H9 (cell line): ENCODE results near the gene LRRC7. TPM values are rescaled to one million over a fixed set of nuclear protein-coding genes. Genes with fewer than 3 reads are reported as not detected.

ENCODE experiments used
- DNase-seq: peaks from one replicate; pipeline ENCODE4 v3.0.0-alpha.2; 2017
- H2AFZ ChIP-seq: one replicate; pipeline ENCODE4 v1.6.1; 2013; ENCODE audit warnings: mild to moderate bottlenecking, low read length, control low read depth, moderate library complexity
- H2AK5ac ChIP-seq: 2 replicates; pipeline ENCODE4 v1.6.1; 2013; ENCODE audit warnings: low read length, control low read depth, mixed read lengths; ENCODE audit not compliant: insufficient read length
- H2BK120ac ChIP-seq: one replicate; pipeline ENCODE4 v1.6.1; 2013; ENCODE audit warnings: low read depth, mild to moderate bottlenecking, low read length, control low read depth, inconsistent platforms; ENCODE audit not compliant: poor library complexity, severe bottlenecking
- H2BK12ac ChIP-seq: 2 replicates; pipeline ENCODE4 v1.6.1; 2013; ENCODE audit warnings: low read length, control low read depth, mixed read lengths, low read depth; ENCODE audit not compliant: insufficient read length
- H2BK15ac ChIP-seq: 2 replicates; pipeline ENCODE4 v1.6.1; 2013; ENCODE audit warnings: low read depth, low read length, control low read depth
- H2BK20ac ChIP-seq: one replicate; pipeline ENCODE4 v1.6.1; 2013; ENCODE audit warnings: low read depth, mild to moderate bottlenecking, low read length, control low read depth, inconsistent platforms; ENCODE audit not compliant: poor library complexity, severe bottlenecking
- H2BK5ac ChIP-seq: 2 replicates; pipeline ENCODE4 v1.6.1; 2013; ENCODE audit warnings: low read length, control low read depth, mixed read lengths; ENCODE audit not compliant: insufficient read length
- H3K14ac ChIP-seq: 2 replicates; pipeline ENCODE4 v1.6.1; 2013; ENCODE audit warnings: low read length, control low read depth; ENCODE audit not compliant: insufficient read depth
- H3K18ac ChIP-seq: 2 replicates; pipeline ENCODE4 v1.6.1; 2013; ENCODE audit warnings: low read depth, mild to moderate bottlenecking, mixed read lengths, low read length, control low read depth; ENCODE audit not compliant: insufficient read length
- H3K23ac ChIP-seq: 2 replicates; pipeline ENCODE4 v1.6.1; 2013; ENCODE audit warnings: low read length, control low read depth, mixed read lengths, low read depth; ENCODE audit not compliant: insufficient read length
- H3K23me2 ChIP-seq: 2 replicates; pipeline ENCODE4 v1.6.1; 2013; ENCODE audit warnings: low read depth, mild to moderate bottlenecking, mixed read lengths, low read length, control low read depth; ENCODE audit not compliant: insufficient read length, poor library complexity, severe bottlenecking
- H3K27ac ChIP-seq: 2 replicates; pipeline ENCODE4 v1.5.1; 2013; ENCODE audit warnings: low read length, control low read depth, mixed read lengths, low read depth; ENCODE audit not compliant: insufficient read length
- H3K27me3 ChIP-seq: 2 replicates; pipeline ENCODE4 v1.6.1; 2013; ENCODE audit warnings: low read length, control low read depth, inconsistent platforms; ENCODE audit not compliant: insufficient read depth
- H3K4ac ChIP-seq: 2 replicates; pipeline ENCODE4 v1.6.1; 2013; ENCODE audit warnings: low read depth, mild to moderate bottlenecking, control low read depth, inconsistent platforms, low read length, moderate library complexity
- H3K4me1 ChIP-seq: 2 replicates; pipeline ENCODE4 v1.6.1; 2013; ENCODE audit warnings: low read length, control low read depth, inconsistent platforms; ENCODE audit not compliant: insufficient read depth
- H3K4me2 ChIP-seq: 2 replicates; pipeline ENCODE4 v1.6.1; 2013; ENCODE audit warnings: low read length, control low read depth, mixed read lengths; ENCODE audit not compliant: insufficient read length, insufficient read depth
- H3K56ac ChIP-seq: 2 replicates; pipeline ENCODE4 v1.6.1; 2013; ENCODE audit warnings: low read depth, mild to moderate bottlenecking, mixed read lengths, low read length, control low read depth; ENCODE audit not compliant: insufficient read length
- H3K79me1 ChIP-seq: 2 replicates; pipeline ENCODE4 v1.6.1; 2013; ENCODE audit warnings: low read depth, mild to moderate bottlenecking, moderate library complexity, low read length, control low read depth, inconsistent platforms; ENCODE audit not compliant: insufficient read depth, poor library complexity, severe bottlenecking
- H3K79me2 ChIP-seq: 2 replicates; pipeline ENCODE4 v1.6.1; 2013; ENCODE audit warnings: low read length, control low read depth, inconsistent platforms; ENCODE audit not compliant: insufficient read depth
- H3K9ac ChIP-seq: 2 replicates; pipeline ENCODE4 v1.6.1; 2013; ENCODE audit warnings: low read length, control low read depth, mixed read lengths; ENCODE audit not compliant: insufficient read length; ENCODE audit errors: extremely low read depth
- H3K9me3 ChIP-seq: one replicate; pipeline ENCODE4 v1.6.1; 2013; ENCODE audit warnings: low read depth, low read length, inconsistent platforms; ENCODE audit not compliant: control insufficient read depth
- H3T11ph ChIP-seq: one replicate; pipeline ENCODE4 v1.6.1; 2013; ENCODE audit warnings: mild to moderate bottlenecking, low read length, control low read depth, inconsistent platforms
- H4K20me1 ChIP-seq: one replicate; pipeline ENCODE4 v1.6.1; 2013; ENCODE audit not compliant: control insufficient read depth, insufficient read length, insufficient read depth
- H4K5ac ChIP-seq: 2 replicates; pipeline ENCODE4 v1.6.1; 2013; ENCODE audit warnings: low read depth, mild to moderate bottlenecking, mixed read lengths, low read length, control low read depth; ENCODE audit not compliant: insufficient read length
- H4K8ac ChIP-seq: replicated peaks from 2 replicates; pipeline ENCODE4 v1.6.1; 2013; ENCODE audit warnings: low read length, control low read depth, mixed read lengths, low read depth; ENCODE audit not compliant: insufficient read length
- H4K91ac ChIP-seq: 2 replicates; pipeline ENCODE4 v1.6.1; 2013; ENCODE audit warnings: low read depth, mild to moderate bottlenecking, moderate library complexity, mixed read lengths, low read length, control low read depth; ENCODE audit not compliant: insufficient read length
- H3K27ac Mint-ChIP-seq, 3 experiments: 2 replicates in 2 of 3; 3 replicates in 1 of 3; pipeline ENCODE4 v1.8.0; 2020 to 2021; ENCODE audit warnings: mixed read lengths in 3 of 3, mild to moderate bottlenecking in 1 of 3, moderate library complexity in 1 of 3
- H3K27me3 Mint-ChIP-seq: 2 replicates; pipeline ENCODE4 v1.8.0; 2021; ENCODE audit warnings: low read depth, mild to moderate bottlenecking, moderate library complexity, mixed read lengths
- H3K36me3 Mint-ChIP-seq, 3 experiments: 2 replicates in 2 of 3; 3 replicates in 1 of 3; pipeline ENCODE4 v1.8.0; 2020 to 2021; ENCODE audit warnings: low read depth in 3 of 3, mixed read lengths in 3 of 3; ENCODE audit not compliant: insufficient read depth in 1 of 3
- H3K4me1 Mint-ChIP-seq, 2 experiments: 2 replicates each; pipeline ENCODE4 v1.8.0; 2020; ENCODE audit warnings: mixed read lengths in 2 of 2
- H3K4me3 Mint-ChIP-seq, 2 experiments: 2 replicates in 1 of 2; 3 replicates in 1 of 2; pipeline ENCODE4 v1.8.0; 2020 to 2021; ENCODE audit warnings: mild to moderate bottlenecking in 2 of 2, mixed read lengths in 2 of 2, moderate library complexity in 1 of 2
- H3K9me3 Mint-ChIP-seq, 2 experiments: 2 replicates in 1 of 2; 3 replicates in 1 of 2; pipeline ENCODE4 v1.8.0; 2020; ENCODE audit warnings: mild to moderate bottlenecking in 2 of 2, mixed read lengths in 2 of 2, moderate library complexity in 1 of 2
- CTCF ChIP-seq: fragments of 200-600 bp; sonication (generic); conservative IDR thresholded peaks from 3 replicates; pipeline ENCODE4 v1.8.0; 2021; ENCODE audit warnings: antibody characterized with exemption, mild to moderate bottlenecking
- WGBS: extraction: QIAGEN DNeasy Blood & Tissue Kit; methylation state at CpG from one replicate; pipeline ENCODE4 v1.1.7; 2013; ENCODE audit warnings: missing lambda C conversion rate, low lambda C conversion rate, mixed read lengths; ENCODE audit not compliant: insufficient read length; ENCODE audit errors: extremely low coverage; 5-methylcytosine and 5-hydroxymethylcytosine counted together
- total RNA-seq: library from RNA; stranded (reverse); gene quantifications from 2 replicates; pipeline ENCODE4 v1.2.1, GENCODE V29; 2021

The LRRC7 gene
- total RNA-seq, 1 experiment from 2014 or later: not detected

GRCh38 chr1:69519006-69519405 lies 48.7 kb upstream of the LRRC7 start:
- H3K4ac ChIP-seq: no peak overlapping the region
- no peaks in the 10 kb centered on the region for H3K79me1 ChIP-seq
- no peaks in the 10 kb centered on the region for H3K79me2 ChIP-seq
- no peaks in the 10 kb centered on the region for H3K9me3 Mint-ChIP-seq
- H3K56ac ChIP-seq: no peak overlapping the region
- no peak overlapping the region for H3K4me3 Mint-ChIP-seq
- H3K4me1 Mint-ChIP-seq: no peaks in the 10 kb centered on the region
- H3K23me2 ChIP-seq: no peaks in the 10 kb centered on the region
- no peak overlapping the region for H2AK5ac ChIP-seq
- H2BK120ac ChIP-seq: no peak overlapping the region
- no CpG with 5 or more reads among the region's 3 CpGs for WGBS
- no peaks in the 10 kb centered on the region for H3K27me3 ChIP-seq
- H4K20me1 ChIP-seq: no peaks in the 10 kb centered on the region
- H2BK5ac ChIP-seq: no peak overlapping the region
- no peak overlapping the region for H2BK15ac ChIP-seq
- H3K23ac ChIP-seq: no peak overlapping the region
- H4K8ac ChIP-seq: no peak overlapping the region
- no peak overlapping the region for H2AFZ ChIP-seq
- no peak for DNase-seq
- H3K4me1 ChIP-seq: no peaks in the 10 kb centered on the region
- no peak overlapping the region for H3K9ac ChIP-seq
- H3K18ac ChIP-seq: no peak overlapping the region
- no peak overlapping the region for H3K27ac ChIP-seq
- no peak overlapping the region for H2BK12ac ChIP-seq
- H3K36me3 Mint-ChIP-seq: no peaks in the 10 kb centered on the region
- TF ChIP-seq CTCF: no peak
- H4K5ac ChIP-seq: no peak overlapping the region
- no peak overlapping the region for H3K4me2 ChIP-seq
- no peaks in the 10 kb centered on the region for H3K9me3 ChIP-seq
- H3K27ac Mint-ChIP-seq: no peak overlapping the region
- no peak overlapping the region for H3K14ac ChIP-seq
- no peaks in the 10 kb centered on the region for H3K27me3 Mint-ChIP-seq
- no peak overlapping the region for H4K91ac ChIP-seq
- no peak overlapping the region for H3T11ph ChIP-seq
- H2BK20ac ChIP-seq: no peak overlapping the region
